GM12801 (cell line): ENCODE results near the gene PLEKHO1.

Experiments
- TF ChIP-seq, protein P1 (sequence below): IDR thresholded peaks from one replicate; pipeline ENCODE4 v1.5.1; 2011; ENCODE audit warnings: control low read depth; ENCODE audit not compliant: insufficient read length; ENCODE audit errors: extremely low read depth

Gene PLEKHO1

DNA sequence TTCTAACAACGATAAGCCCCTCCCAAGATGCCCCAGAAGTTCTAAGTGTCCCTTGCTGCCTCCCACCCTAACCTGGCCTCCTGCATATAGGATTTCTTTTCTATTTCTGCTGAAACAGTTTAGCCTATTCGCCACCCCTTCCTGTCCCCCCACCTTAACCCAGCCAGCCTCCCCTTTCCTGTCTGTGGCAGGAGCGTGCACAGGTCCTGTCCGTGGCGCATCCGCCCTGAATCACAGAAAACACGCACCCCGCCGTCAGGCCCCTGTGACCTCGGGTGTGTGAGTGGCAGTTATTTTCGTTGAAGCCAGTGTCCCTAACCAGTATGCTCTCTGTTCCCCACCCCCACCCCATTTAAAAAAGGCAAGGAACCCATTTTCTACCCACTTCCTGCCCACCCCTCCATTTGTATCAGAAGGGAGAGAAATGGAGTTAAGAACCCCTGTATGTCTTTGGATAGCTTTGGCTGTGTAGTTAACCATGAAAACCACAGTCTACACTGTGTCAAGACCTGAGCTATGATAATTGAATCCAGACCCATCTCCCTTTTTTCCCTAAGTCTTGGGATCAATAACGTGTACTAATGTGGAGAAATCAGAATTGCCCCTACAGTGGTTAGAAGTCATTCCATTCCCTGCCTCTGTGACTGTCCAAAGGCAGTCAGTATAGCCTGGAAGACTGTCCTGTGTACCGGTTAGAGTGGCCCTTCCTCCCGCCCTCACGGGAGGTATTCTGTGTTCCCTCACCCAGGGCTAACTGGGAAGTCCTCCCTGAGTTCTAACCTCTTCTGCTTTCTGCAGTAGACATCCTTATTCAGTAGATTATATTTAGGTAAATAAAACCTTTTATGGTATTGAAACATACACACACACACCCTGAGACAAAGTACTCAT, 1.8 kb downstream of the PLEKHO1 start:
- TF ChIP-seq, protein P1, sequence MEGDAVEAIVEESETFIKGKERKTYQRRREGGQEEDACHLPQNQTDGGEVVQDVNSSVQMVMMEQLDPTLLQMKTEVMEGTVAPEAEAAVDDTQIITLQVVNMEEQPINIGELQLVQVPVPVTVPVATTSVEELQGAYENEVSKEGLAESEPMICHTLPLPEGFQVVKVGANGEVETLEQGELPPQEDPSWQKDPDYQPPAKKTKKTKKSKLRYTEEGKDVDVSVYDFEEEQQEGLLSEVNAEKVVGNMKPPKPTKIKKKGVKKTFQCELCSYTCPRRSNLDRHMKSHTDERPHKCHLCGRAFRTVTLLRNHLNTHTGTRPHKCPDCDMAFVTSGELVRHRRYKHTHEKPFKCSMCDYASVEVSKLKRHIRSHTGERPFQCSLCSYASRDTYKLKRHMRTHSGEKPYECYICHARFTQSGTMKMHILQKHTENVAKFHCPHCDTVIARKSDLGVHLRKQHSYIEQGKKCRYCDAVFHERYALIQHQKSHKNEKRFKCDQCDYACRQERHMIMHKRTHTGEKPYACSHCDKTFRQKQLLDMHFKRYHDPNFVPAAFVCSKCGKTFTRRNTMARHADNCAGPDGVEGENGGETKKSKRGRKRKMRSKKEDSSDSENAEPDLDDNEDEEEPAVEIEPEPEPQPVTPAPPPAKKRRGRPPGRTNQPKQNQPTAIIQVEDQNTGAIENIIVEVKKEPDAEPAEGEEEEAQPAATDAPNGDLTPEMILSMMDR = no peak

DNA sequence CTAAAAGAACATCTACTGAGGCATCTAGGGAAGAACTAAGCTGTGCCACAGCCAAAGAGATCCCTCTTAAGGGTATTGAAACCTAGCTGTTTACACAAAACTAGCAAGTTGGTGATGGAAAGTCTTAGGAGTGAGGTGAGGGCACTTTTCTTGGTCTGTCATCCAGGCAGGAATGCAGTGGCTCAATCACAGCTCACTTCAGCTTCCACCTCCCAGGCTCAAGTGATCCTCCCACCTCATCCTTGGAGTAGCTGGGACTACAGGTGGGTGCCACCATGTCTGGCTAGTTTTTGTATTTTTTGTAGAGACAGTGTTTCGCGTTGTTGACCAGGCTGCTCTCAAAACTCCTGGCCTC, 2.4 kb downstream of the PLEKHO1 start:
- TF ChIP-seq, protein P1 = no peak

DNA sequence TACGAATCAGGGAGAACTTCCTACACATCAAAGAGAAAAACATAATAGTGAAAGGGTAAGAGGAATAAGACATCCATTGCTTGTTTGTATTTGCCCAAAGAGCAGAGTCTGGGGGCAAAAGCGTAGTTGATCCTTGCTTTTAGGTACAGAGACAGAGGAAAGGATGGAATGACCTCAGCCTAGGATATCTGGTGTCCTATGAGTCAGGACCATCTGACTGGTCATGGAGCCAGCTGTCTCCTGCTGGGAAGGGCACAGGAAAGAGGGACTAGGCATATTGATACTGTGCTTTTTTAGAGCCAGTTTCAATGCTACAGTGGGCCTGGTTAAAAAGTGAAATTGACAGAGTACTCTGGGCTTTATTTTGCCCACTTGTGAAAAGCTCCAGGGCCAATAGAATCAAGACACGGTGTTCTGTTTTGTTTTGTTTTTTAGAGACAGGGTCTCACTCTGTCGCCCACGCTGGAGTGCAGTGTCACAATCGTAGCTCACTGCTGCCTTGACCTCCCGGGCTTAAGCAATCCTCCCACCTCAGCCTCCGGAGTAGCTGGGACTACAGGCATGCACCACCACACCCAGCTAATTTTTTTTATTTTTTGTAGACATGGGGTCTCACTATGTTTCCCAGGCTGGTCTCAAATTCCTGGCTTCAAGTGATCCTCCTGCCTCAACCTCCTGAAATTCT, 3.2 kb downstream of the PLEKHO1 start:
- TF ChIP-seq, protein P1 = no peak

GRCh38 chr1:150154143-150154542, 4.4 kb downstream of the PLEKHO1 start:
- TF ChIP-seq, protein P1 = no peak

DNA sequence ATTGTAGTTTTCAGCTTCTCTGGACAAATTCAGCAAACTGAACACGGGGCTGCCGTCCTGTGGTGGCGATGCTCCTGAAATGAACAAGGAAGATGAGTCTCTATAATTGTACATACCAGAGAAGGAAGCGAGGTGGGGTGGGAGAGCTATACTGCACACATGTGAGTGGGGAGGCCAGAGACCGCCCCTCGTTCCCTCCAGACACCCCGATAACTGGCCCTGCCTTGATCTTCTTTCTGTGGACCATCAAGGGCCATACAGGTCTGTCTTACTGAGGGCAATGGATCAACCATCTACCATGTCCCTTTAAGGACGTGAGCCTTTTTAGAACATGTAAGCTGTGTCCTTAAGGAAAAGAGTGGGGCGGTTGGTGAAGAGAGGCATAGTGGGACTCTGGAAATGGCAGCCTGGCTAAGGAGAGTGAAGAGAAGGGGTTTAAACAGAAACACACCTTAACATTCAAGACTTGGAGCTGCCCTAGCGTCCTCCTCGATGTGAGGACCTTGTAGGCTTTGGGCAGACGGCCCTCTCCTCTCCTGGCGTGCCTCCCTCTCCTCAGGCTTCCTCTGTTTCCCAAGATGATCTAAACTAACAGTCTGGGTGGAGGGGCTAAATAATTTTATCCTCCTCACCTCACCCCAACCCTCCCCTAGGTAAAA, 5.8 kb downstream of the PLEKHO1 start:
- TF ChIP-seq, protein P1 = no peak

GRCh38 chr1:150156868-150157603, 7.3 kb downstream of the PLEKHO1 start:
- TF ChIP-seq, protein P1 = no peak

DNA sequence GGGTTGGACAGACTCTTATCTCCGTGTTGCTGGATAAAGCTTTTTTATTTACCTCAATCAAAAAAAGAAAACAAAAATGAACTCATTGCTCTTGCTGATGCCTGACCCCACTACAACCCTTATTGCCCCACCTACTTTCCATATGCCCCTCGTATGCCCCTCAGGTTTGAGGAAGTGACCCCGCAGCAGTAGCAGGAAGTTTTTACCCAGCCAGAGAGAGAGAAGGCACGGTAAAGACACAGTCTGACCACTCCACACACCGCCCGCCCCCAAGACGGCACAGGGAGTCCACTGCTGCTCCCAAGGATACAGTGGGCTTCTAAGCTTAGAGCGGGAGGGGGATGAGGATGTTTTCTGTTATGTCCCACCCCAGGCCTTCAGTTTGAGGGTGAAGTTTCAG, 9.8 kb downstream of the PLEKHO1 start:
- TF ChIP-seq, protein P1 = no peak
